ENCODE results near the gene SOX15.

The SOX15 gene

GRCh38 chr17:7587420-7588151, 2.3 kb downstream of the SOX15 start:
- WGBS (ENCODE audit: extremely low coverage, insufficient coverage, insufficient read length): no CpG with 5 or more reads among the region's 12 CpGs
- Histone ChIP-seq H2BK12ac (ENCODE audit: low read length) (no peak overlapping the region), H3K4me3 (ENCODE audit: low read depth, low read length) (no peak overlapping the region), H3K36me3 (ENCODE audit: control insufficient read depth in 1 of 2, insufficient read depth in 2 of 2, low read length in 2 of 2) (peaks cover 38 to 43% of the 10 kb centered on the region in 2 experiments), H3K9me3 (ENCODE audit: insufficient read depth, low read depth, low read length) (peaks cover 3% of the 10 kb centered on the region), H3K18ac (ENCODE audit: low read length) (no peak overlapping the region), H2AK5ac (ENCODE audit: low read length) (no peak overlapping the region), H4K91ac (ENCODE audit: low read depth, low read length) (no peak overlapping the region), H3K9ac (ENCODE audit: low read length) (no peak overlapping the region), H3K14ac (ENCODE audit: low read length) (no peak overlapping the region), H3K4me1 (ENCODE audit: control insufficient read depth in 1 of 2, insufficient read depth in 2 of 2, low read length in 2 of 2) (peaks cover 41 to 43% of the 10 kb centered on the region in 2 experiments), H3K79me1 (ENCODE audit: low read length) (peaks cover 23% of the 10 kb centered on the region), H3K4ac (ENCODE audit: low read depth, low read length) (no peak overlapping the region), H3K27me3 (ENCODE audit: insufficient read depth, low read length) (no peaks in the 10 kb centered on the region), H4K8ac (ENCODE audit: low read depth, low read length) (no peak overlapping the region), H2BK120ac (ENCODE audit: insufficient read depth, low read length, poor library complexity) (no peak overlapping the region), H2BK5ac (ENCODE audit: low read depth, low read length, poor library complexity) (no peak overlapping the region), H2AFZ (ENCODE audit: insufficient read depth, low read length, poor library complexity) (no peak overlapping the region), H3K79me2 (ENCODE audit: control insufficient read depth, insufficient read depth, low read length, poor library complexity) (peaks cover 12% of the 10 kb centered on the region), H3K27ac (ENCODE audit: low read depth, low read length) (peak overlapping the region; percentile 10), H3K23ac (ENCODE audit: low read length) (no peak overlapping the region), H4K12ac (ENCODE audit: low read depth, low read length) (no peak overlapping the region), H3K4me2 (ENCODE audit: low read length) (peak overlapping the region; percentile 31)
- DNase-seq: no peak

GRCh38 chr17:7586673-7587419, 3.0 kb downstream of the SOX15 start:
- no peak overlapping the region for H3K4me2 ChIP-seq (ENCODE audit: low read length)
- H3K27ac ChIP-seq (ENCODE audit: low read depth, low read length): no peak overlapping the region
- peaks cover 12% of the 10 kb centered on the region for H3K79me2 ChIP-seq (ENCODE audit: control insufficient read depth, insufficient read depth, low read length, poor library complexity)
- no peak overlapping the region for H3K9ac ChIP-seq (ENCODE audit: low read length)
- no peak overlapping the region for H3K4me3 ChIP-seq (ENCODE audit: low read depth, low read length)
- H3K18ac ChIP-seq (ENCODE audit: low read length): no peak overlapping the region
- no CpG with 5 or more reads among the region's 9 CpGs for whole genome bisulfite sequencing (ENCODE audit: extremely low coverage, insufficient coverage, insufficient read length)
- H2AK5ac ChIP-seq (ENCODE audit: low read length): no peak overlapping the region
- peaks cover 32 to 36% of the 10 kb centered on the region in 2 experiments for H3K36me3 ChIP-seq (ENCODE audit: control insufficient read depth in 1 of 2, insufficient read depth in 2 of 2, low read length in 2 of 2)
- no peaks in the 10 kb centered on the region for H3K27me3 ChIP-seq (ENCODE audit: insufficient read depth, low read length)
- H2BK120ac ChIP-seq (ENCODE audit: insufficient read depth, low read length, poor library complexity): no peak overlapping the region
- peaks cover 3% of the 10 kb centered on the region for H3K9me3 ChIP-seq (ENCODE audit: insufficient read depth, low read depth, low read length)
- H3K23ac ChIP-seq (ENCODE audit: low read length): no peak overlapping the region
- no peak overlapping the region for H4K91ac ChIP-seq (ENCODE audit: low read depth, low read length)
- H4K12ac ChIP-seq (ENCODE audit: low read depth, low read length): no peak overlapping the region
- H2BK12ac ChIP-seq (ENCODE audit: low read length): no peak overlapping the region
- no peak overlapping the region for H3K14ac ChIP-seq (ENCODE audit: low read length)
- H3K79me1 ChIP-seq (ENCODE audit: low read length): peaks cover 23% of the 10 kb centered on the region
- no peak overlapping the region for H4K8ac ChIP-seq (ENCODE audit: low read depth, low read length)
- DNase-seq: peak in 1 of 2 donors; percentile 52
- H3K4me1 ChIP-seq (ENCODE audit: control insufficient read depth in 1 of 2, insufficient read depth in 2 of 2, low read length in 2 of 2): peaks cover 41 to 43% of the 10 kb centered on the region in 2 experiments
- no peak overlapping the region for H2AFZ ChIP-seq (ENCODE audit: insufficient read depth, low read length, poor library complexity)
- H2BK5ac ChIP-seq (ENCODE audit: low read depth, low read length, poor library complexity): no peak overlapping the region
- no peak overlapping the region for H3K4ac ChIP-seq (ENCODE audit: low read depth, low read length)

- Histone ChIP-seq H3K4ac (ENCODE audit: low read depth, low read length) (peak within 1 kb of the TSS; percentile 94), H3K79me1 (ENCODE audit: low read length) (peaks cover 16% of the 10 kb centered on the region), H2BK5ac (ENCODE audit: low read depth, low read length, poor library complexity) (peak within 1 kb of the TSS; percentile 34), H2AK5ac (ENCODE audit: low read length) (peak within 1 kb of the TSS; percentile 99), H3K27ac (ENCODE audit: low read depth, low read length) (peak within 1 kb of the TSS; percentile 86), H4K91ac (ENCODE audit: low read depth, low read length) (peak within 1 kb of the TSS; percentile 98), H3K27me3 (ENCODE audit: insufficient read depth, low read length) (no peaks in the 10 kb centered on the region), H4K12ac (ENCODE audit: low read depth, low read length) (peak within 1 kb of the TSS; percentile 97), H3K4me1 (ENCODE audit: control insufficient read depth in 1 of 2, insufficient read depth in 2 of 2, low read length in 2 of 2) (peaks cover 15 to 19% of the 10 kb centered on the region in 2 experiments), H2AFZ (ENCODE audit: insufficient read depth, low read length, poor library complexity) (peak within 1 kb of the TSS; percentile 77), H3K4me2 (ENCODE audit: low read length) (peak within 1 kb of the TSS; percentile 85), H3K79me2 (ENCODE audit: control insufficient read depth, insufficient read depth, low read length, poor library complexity) (peaks cover 8% of the 10 kb centered on the region), H3K14ac (ENCODE audit: low read length) (peak within 1 kb of the TSS; percentile 96), H3K23ac (ENCODE audit: low read length) (no peak within 1 kb of the TSS), H3K9ac (ENCODE audit: low read length) (peak within 1 kb of the TSS; percentile 92), H2BK120ac (ENCODE audit: insufficient read depth, low read length, poor library complexity) (peak within 1 kb of the TSS; percentile 88), H3K4me3 (ENCODE audit: low read depth, low read length) (peak within 1 kb of the TSS; percentile 82), H2BK12ac (ENCODE audit: low read length) (peak within 1 kb of the TSS; percentile 67), H3K18ac (ENCODE audit: low read length) (peak within 1 kb of the TSS; percentile 91), H3K36me3 (ENCODE audit: control insufficient read depth in 1 of 2, insufficient read depth in 2 of 2, low read length in 2 of 2) (peaks cover 16 to 35% of the 10 kb centered on the region in 2 experiments), H3K9me3 (ENCODE audit: insufficient read depth, low read depth, low read length) (peaks cover 2% of the 10 kb centered on the region), H4K8ac (ENCODE audit: low read depth, low read length) (peak within 1 kb of the TSS; percentile 96)
- no CpG with 5 or more reads among the region's 69 CpGs for WGBS (ENCODE audit: extremely low coverage, insufficient coverage, insufficient read length)
- peak; percentile 96 to 99 for DNase-seq
These were observed 6.4 kb downstream of the SOX15 start, which contains the start of gene MPDU1 for GRCh38 chr17:7583253-7584109. Gene MPDU1, plus strand, starts transcription at chr17:7583852. Its CDS starts 11 bp downstream, at chr17:7583863.
